ENCODE measurements around the gene USP7.

- TF ChIP-seq EZH2phosphoT487 (IDR thresholded peaks at IDR 0.05; ENCODE audit: borderline replicate concordance, low read length) (no peak), CTCF (conservative IDR thresholded peaks at IDR 0.05; ENCODE audit: low read depth, low read length) (no peak)
These were observed 76.3 kb downstream of the USP7 start for GRCh38 chr16:8887431-8887765.
